GM12891 (cell line): Measurements from ENCODE around the gene SLC7A1.

ENCODE experiments used
- PAX5 ChIP-seq: IDR thresholded peaks from 2 replicates; pipeline ENCODE4 v1.6.1; 2011; ENCODE audit warnings: low read length, moderate library complexity, mild to moderate bottlenecking; ENCODE audit not compliant: insufficient read depth, severe bottlenecking
- POLR2A ChIP-seq: IDR thresholded peaks from 2 replicates; pipeline ENCODE4 v1.6.1; 2011; ENCODE audit warnings: low read depth, low read length, control low read depth
- POLR2AphosphoS5 ChIP-seq: IDR thresholded peaks from 2 replicates; pipeline ENCODE4 v1.6.1; 2011; ENCODE audit warnings: low read depth, low read length, control low read depth
- TAF1 ChIP-seq: IDR thresholded peaks from 2 replicates; pipeline ENCODE4 v1.6.1; 2011; ENCODE audit warnings: low read depth, low read length, control low read depth

- TF ChIP-seq TAF1 (no peak), POLR2A (no peak), PAX5 (no peak), POLR2AphosphoS5 (no peak)
These were observed 104.2 kb downstream of the SLC7A1 start for GRCh38 chr13:29491248-29491647.
